ENCODE data around the gene TMPRSS15.
"Not testable (repeated sequence)": the region's sequence is repeated elsewhere in the genome, so short reads cannot be mapped to it uniquely, and the experiment has no call there.

TMPRSS15 gene

GRCh38 chr21:18403735-18404450 lies at the start of gene TMPRSS15:
TMPRSS15 (minus strand) TSS chr21:18403785; CDS start chr21:18403622, 163 bp downstream.
- DNase-seq (ENCODE audit: extremely low spot score, insufficient read length, low read depth) (no peak), FAIRE-seq (no peak)

- DNase-seq (ENCODE audit: extremely low spot score, insufficient read length, low read depth) (no peak), FAIRE-seq (no peak)
Observed at GRCh38 chr21:18451670-18452069, 48.1 kb upstream of the TMPRSS15 start.

DNA sequence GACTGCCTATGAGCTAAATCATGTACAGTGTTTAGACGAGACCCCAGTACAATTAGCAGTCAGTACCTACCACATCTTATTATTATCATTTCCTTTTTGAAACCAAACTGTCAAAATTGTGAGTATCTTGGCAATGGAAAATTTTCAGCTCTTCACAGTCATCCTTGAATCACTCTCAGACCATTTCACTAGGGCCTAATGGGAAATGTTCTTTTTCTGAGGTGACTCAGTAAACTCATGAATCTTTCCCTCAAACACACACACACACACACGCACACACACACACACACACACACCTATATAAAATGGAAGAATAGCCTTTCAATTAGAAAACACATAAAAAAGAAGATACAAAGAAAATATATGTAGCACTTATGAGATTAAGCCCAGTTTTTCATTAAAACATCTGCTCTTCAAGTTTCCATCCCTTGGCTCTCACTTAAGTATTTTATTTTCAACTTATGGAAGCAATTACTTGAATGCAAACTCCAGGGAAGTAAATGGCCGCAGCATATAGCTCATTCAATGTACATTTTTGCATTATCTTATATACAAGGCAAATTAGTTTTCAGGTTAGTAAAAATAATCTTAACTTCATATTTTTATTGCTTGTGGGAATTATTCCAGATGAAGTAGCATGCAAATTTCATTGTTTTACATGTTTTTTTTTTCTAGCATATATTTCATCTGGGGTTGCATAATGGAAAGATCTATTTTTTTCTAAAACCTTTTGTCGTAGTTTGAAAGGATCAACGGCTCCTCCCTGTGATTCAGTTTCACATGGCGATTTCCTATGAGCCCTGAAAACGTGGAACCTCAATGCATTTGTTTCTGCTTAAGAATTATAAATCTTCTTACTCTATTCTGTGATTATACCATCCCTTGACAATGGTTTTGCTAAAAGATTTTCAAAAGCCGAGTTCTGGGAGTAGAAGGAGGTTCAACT lies 46.3 kb upstream of the TMPRSS15 start:
- FAIRE-seq (no peak), DNase-seq (ENCODE audit: extremely low spot score, insufficient read length, low read depth) (no peak)

- no peak for DNase-seq (ENCODE audit: extremely low spot score, insufficient read length, low read depth)
- FAIRE-seq = no peak
Observed at GRCh38 chr21:18443701-18444100, 40.1 kb upstream of the TMPRSS15 start.

- FAIRE-seq (no peak), DNase-seq (ENCODE audit: extremely low spot score, insufficient read length, low read depth) (no peak)
Observed at GRCh38 chr21:18443085-18443484, 39.5 kb upstream of the TMPRSS15 start.

DNA sequence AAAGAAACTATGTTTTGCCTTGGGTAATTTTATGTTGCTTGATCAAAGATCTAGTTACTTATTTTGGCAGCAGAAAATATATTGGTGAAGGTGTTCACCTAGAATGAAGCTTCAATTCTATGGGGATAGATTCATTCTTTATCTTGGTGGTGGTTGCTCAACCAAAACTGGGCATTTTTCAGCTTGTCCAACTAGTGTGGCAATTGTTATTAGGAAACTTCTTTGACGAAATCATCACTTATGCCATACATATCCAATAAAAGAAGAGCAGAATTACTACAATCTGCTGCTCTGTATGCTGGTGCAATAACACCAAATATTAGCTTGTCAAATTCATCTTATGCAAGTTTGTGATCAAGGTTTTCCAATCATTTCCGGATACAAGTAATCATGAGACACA lies 26.8 kb upstream of the TMPRSS15 start:
- no peak for DNase-seq (ENCODE audit: extremely low spot score, insufficient read length, low read depth)
- FAIRE-seq = no peak

DNA sequence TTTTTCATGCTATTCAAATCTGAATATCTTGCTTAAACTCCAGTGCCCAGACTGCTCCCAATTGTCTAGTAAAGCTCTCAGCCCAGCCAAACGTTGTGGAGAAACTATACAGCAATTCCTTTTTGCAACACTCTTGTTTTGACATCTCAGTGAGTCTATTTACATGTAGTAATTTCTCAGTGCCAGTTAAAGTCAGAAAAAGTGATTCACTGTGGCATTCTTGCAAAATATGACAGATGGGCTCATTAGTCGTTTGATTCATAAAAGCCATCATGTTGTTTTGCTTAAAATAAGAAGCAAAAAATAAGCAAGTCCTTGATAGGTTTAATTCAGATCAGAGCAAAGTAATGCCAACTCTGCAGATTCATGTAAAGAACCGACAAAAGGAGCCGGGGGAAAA lies 20.7 kb upstream of the TMPRSS15 start:
- FAIRE-seq = no peak
- no peak for DNase-seq (ENCODE audit: extremely low spot score, insufficient read length, low read depth)

DNA sequence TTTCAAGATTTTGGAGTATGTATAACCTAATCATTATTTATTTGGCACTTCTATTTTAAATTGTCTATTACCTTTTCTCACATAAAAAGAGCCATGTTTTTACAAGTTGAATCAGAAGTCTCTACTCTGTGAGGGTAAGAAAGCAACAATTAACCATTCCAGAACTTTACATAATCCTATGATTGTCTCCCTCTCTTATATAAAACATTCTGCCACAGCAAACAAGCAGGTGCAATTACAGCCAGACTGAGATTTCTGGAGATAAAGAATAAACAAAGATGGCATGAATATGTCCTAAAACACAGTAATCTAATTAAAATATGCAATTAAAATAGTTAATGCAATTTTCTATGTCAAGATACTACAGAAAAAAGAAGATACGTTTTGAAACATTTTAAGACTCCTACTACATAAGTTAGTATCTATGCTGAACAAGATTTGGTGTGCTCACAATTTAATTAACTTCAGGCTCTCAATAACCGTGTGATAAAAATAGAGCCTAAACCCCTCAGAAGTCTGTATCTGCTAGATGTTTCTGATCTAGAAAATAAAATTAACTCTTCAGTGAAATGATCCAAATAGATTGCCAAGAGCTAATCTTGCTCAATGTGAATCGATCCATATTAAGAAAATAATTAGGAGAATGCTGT lies 13.7 kb upstream of the TMPRSS15 start:
- FAIRE-seq (no peak), DNase-seq (ENCODE audit: extremely low spot score, insufficient read length, low read depth) (no peak)

DNA sequence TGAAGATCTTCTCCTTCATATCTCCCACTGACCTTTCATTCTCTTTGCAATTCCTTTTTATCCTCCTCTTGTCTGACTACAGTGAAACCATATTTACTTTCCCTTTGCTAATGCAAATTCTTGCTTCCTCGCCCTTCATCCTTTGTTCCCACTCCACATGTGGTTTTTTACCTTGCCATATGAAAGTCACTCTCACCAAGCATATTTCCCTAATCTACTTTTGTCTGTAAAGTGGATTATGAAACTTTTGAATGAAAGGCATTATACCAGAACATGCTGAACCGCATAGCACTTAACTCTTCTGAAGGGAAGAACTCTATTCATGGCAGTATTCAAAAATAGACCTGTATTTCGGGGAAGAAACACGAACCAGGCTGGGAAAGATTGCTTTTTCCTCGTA lies 8.0 kb upstream of the TMPRSS15 start:
- DNase-seq (ENCODE audit: extremely low spot score, insufficient read length, low read depth) (no peak), FAIRE-seq (no peak)

GRCh38 chr21:18409579-18409978 lies 6.0 kb upstream of the TMPRSS15 start:
- DNase-seq (ENCODE audit: extremely low spot score, insufficient read length, low read depth) (no peak), FAIRE-seq (no peak)

- no peak for FAIRE-seq
Observed at GRCh38 chr21:18398843-18399242, 4.7 kb downstream of the TMPRSS15 start.

GRCh38 chr21:18387994-18388393 lies 15.6 kb downstream of the TMPRSS15 start:
- no peak for DNase-seq (ENCODE audit: extremely low spot score, insufficient read length, low read depth)
- no peak for FAIRE-seq

More at GRCh38 chr21:18398843-18399242, 4.7 kb downstream of the TMPRSS15 start:
- DNase-seq (ENCODE audit: extremely low spot score, insufficient read length, low read depth) = no peak

GRCh38 chr21:18384771-18385170 lies 18.8 kb downstream of the TMPRSS15 start:
- DNase-seq (ENCODE audit: extremely low spot score, insufficient read length, low read depth) = no peak
- FAIRE-seq = no peak

GRCh38 chr21:18382934-18383619 lies 20.5 kb downstream of the TMPRSS15 start:
- not testable (repeated sequence) for DNase-seq (ENCODE audit: extremely low spot score, insufficient read length, low read depth); FAIRE-seq

GRCh38 chr21:18382141-18382540 lies 21.4 kb downstream of the TMPRSS15 start:
- FAIRE-seq = no peak

DNA sequence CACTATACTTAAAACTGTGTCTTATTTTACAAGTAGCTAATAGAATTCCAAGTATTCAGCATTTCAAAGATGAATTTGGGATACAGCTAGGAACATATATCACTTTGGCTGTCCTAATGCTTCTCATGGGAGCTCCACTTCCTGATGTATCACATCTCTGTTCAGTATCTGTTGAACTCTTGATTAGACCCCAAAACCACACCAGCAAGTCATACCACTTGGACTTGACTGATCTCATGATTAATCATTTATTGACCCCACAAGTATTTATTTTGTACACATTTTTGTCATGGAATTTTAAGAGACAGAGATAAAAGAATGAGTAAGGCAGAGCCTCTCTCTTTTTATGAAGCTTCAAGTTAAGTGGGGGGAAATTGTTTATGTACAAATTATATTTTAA lies 30.0 kb downstream of the TMPRSS15 start:
- FAIRE-seq = no peak
- DNase-seq (ENCODE audit: extremely low spot score, insufficient read length, low read depth) = no peak

More at GRCh38 chr21:18382141-18382540, 21.4 kb downstream of the TMPRSS15 start:
- no peak for DNase-seq (ENCODE audit: extremely low spot score, insufficient read length, low read depth)

DNA sequence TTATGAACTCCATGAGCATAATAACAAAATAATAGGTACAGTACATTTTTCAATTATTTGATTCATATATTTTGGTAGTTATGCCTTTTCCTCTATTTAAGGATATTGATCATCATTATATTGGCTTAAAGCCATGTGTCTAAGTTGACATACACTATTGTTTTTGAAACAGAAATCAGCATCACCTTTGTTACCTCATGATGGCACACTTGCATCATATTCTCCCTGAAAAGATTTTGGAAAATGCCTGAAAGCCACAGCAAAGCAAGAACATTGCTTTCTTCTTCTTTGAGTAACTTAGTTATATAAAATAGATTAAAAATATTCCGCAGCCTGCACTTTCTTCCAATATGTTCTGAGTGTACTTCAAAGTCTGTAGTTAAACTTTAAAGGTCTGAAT lies 33.3 kb downstream of the TMPRSS15 start:
- no peak for DNase-seq (ENCODE audit: extremely low spot score, insufficient read length, low read depth)
- FAIRE-seq = no peak

- no peak for DNase-seq (ENCODE audit: extremely low spot score, insufficient read length, low read depth)
- FAIRE-seq = no peak
Observed at GRCh38 chr21:18369115-18369514, 34.5 kb downstream of the TMPRSS15 start.

DNA sequence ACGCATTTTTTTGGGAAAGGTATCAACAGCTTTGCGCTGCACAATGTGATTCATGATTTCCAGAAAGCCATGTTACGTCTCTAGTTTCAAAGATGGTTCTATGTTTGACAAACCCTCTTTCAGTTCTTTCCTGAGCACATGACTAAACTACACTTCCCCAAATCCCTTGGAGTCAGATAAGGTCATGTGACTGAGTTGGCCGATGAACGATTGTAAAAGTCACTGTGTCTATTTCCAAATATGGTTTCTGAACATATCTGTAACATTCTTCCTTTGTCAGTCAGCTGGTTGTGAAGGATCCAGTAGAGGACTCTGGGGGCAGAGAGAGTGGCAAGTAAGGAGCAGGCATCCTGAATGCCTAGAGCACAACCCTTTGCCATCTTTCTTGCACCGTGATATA lies 35.4 kb downstream of the TMPRSS15 start:
- DNase-seq (ENCODE audit: extremely low spot score, insufficient read length, low read depth) (no peak), FAIRE-seq (no peak)

DNA sequence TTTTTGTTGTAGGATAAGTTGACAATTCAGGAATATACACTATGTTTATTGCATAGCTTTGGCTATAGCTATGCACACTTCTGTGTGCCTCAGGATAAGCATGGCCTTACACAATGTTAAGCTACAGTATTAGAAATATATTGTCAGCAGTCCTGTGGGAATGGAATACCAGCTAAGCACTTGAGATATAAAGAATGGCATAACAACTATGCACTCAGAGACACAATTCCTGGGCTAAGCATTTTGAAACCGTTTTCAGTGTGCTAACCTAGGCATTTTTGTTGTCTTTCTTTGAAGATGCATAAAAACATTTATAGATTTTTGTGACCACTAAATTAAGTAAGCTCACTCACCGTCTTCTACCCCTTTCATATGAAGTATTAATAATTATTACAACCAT lies 46.8 kb downstream of the TMPRSS15 start:
- DNase-seq (ENCODE audit: extremely low spot score, insufficient read length, low read depth) (no peak), FAIRE-seq (no peak)

All from GM18507 (cell line).